IPS-NIHi11 (cell line): ENCODE measurements around the gene SLC35F6.
"Not testable (repeated sequence)": the region's sequence is repeated elsewhere in the genome, so short reads cannot be mapped to it uniquely, and the experiment has no call there.

Source experiments
- DNase-seq: peaks from one replicate; pipeline ENCODE4 v3.0.0; 2012; ENCODE audit warnings: mixed read lengths, low spot score

The SLC35F6 gene

DNA sequence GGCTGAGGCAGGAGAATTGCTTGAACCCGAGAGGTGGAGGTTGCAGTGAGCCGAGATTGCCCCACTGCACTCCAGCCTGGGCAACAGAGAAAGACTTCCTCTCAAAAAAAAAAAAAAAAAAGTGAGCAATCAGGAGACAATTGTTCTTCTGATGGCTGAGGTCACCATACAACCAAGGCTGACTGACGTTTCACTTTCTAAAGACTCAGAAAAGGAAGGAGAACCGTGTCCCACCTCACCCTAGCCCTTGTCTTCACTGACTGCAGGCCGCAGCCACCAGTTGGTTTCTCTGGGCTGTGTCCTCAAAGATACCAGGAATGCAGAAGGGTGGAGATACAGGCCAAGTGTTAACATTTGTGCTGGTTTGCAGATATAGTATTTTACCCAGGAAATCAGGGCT lies 7.7 kb upstream of the SLC35F6 start:
- no peak for DNase-seq

- no peak for DNase-seq
Measured at GRCh38 chr2:26757873-26758789, 6.0 kb upstream of the SLC35F6 start.

- no peak for DNase-seq
Measured at GRCh38 chr2:26758790-26759321, 5.2 kb upstream of the SLC35F6 start.

- DNase-seq = no peak
Measured at GRCh38 chr2:26759845-26760244, 4.2 kb upstream of the SLC35F6 start.

- not testable (repeated sequence) for DNase-seq
Measured at GRCh38 chr2:26760991-26761390, 3.1 kb upstream of the SLC35F6 start.

DNA sequence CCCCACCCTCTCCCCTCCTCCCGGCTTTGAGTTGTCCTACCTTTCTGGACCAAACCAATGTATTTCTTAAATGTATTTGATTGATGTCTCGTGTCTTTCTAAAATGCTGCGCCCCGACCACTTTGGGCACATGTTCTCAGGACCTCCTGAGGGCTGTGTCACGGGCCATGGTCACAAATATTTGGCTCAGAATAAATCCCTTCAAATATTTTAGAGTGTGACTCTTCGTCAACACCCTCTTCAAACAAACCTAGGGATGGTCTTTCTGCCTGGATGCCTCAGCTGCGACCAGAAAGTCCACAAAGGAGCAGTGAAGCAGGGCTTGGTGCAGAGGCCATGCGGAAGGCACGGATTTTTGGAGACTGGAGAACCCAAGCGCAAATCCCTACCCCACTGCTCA lies 1.1 kb upstream of the SLC35F6 start:
- DNase-seq = no peak

DNA sequence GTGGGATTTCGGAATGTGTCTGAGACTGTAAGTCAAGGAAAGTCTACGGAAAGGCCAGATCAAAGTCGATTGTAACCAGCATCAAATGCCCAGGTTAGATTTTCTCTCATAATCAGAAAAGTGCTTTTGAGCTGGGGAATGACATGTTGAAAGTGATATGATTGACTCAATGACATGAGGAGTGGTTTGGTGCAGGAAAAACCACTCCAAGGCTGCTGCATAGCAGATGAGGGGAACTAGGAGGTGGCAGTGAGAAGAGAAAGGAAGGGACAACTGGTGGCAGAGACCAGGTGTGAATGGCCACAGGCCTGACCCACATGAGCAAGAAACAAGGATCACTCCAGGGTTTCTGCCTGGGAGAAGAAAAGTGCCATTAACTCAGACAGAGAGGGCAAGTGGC lies 822 bp downstream of the SLC35F6 start:
- DNase-seq = no peak

DNA sequence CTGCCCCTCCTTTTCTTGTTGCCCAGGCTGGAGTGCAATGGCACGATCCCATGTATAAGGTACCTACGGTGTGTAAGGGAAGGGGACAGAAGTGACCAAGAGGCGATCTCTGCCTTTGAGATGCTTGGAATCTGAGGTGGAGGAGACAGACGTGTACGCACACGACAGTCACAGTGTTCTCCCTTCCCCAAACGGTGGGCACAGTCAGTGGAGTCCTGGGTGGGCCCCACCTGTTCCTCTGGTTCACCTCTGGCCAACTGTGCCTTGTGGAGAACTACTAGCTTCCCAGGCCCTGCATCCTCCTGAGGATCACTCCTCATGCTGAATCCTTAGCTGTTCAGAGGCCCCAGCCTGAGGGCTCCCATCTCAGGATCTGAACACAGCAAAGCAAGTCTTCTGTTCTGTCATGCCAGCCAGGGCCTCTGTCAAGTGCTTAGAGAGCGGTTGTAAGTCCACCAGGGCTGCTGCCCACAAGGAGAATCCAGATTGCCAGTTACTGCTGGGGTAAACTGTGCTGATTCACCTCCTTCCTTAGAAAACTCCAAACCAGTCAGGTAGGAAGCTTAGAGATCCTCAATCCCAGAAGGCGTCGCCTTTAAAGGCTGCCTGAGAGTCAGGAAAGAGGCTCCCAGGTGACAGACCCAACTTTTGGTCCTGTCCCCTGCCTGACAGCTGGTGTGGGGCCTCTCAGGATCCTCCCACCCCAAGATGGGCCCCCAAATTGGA lies 1.6 kb downstream of the SLC35F6 start:
- no peak for DNase-seq

- no peak for DNase-seq
Measured at GRCh38 chr2:26767129-26767528, 3.0 kb downstream of the SLC35F6 start.

DNA sequence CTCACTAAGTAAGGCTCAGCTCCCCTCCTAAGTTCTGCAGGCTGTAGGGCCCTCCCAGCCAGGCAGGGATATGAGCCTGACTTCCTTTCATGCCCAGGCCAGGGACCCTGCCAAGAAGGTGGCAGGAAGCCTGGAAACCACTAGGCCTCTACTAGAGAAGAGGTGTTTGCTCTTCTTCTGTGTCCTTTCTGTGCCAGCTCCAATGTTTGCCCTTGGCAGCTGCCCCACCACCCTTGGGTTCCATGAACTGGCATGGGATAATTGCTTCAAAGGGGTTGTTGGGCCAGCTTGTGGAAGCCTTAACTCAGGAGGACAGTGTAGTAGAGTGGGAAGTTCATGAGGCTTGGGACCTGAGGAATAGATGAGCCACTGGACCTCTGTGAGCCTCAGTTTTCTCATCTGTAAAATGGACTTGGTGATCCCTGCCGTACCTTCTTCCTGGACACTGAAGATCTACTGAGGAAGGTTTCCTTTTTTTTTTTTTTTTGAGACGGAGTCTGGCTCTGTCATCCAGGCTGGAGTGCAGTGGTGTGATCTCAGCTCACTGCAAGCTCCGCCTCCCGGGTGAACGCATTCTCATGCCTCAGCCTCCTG lies 3.9 kb downstream of the SLC35F6 start:
- no peak for DNase-seq

DNA sequence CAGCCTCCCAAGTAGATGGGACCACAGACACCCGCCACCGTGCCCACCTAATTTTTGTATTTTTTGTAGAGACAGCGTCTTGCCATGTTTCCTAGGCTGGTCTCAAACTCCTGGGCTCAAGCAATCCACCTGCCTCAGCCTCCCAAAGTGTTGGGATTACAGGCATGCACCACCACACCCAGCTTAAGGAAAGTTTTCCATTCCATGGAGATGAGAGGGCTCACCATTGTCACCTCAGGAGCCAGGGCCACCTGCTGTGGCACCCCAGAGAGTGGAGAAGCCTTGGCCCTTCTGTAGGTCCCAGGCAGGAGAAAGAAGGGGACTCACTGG lies 4.6 kb downstream of the SLC35F6 start:
- no peak for DNase-seq

- no peak for DNase-seq
Measured at GRCh38 chr2:26769089-26769761, 5.1 kb downstream of the SLC35F6 start.

- DNase-seq = no peak
Measured at GRCh38 chr2:26770986-26771586, 7.0 kb downstream of the SLC35F6 start.

DNA sequence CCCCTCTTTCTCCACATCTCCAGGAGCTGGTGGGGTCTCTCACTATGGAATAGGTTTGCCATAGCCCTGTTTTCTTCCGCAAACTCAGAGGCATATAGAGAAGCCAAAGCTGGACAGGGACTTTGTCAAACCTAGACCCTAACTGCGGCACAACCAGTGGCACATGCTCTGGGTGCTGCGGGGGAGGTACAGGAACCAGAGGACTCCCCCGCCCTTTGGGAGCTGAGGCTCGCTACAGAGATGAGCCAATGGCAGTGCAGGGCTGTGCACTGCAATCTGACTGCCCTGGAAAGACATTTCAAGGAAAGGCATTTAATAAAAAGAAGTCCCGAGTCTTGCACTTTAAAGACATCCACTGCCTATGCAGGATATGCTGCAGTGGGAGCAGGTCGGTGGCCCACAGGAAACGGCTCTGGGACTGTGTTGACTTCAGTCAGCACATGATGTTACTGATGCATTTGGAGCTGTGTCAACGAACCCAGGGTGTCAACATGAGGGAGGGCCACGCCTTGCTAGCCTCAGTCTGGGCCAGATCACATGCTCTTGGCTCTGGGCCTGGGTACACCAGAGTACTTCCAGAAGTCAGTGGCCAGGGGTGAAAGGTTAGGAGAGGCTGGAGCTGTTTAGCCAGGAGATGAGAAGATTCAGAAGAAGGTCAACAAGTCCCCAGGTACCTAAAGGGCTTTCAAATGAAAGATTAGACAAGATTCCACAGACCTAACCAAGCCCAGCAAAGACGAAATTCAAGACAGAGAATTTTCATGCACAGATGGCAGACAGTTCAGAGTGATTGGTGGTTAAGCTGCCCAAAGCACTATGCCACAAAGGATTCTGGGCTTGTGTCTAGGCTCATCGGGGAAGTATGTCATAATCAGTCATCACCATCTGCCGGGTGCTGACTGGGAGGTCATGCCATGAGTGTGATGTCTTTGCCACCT lies 8.2 kb downstream of the SLC35F6 start:
- no peak for DNase-seq

- no peak for DNase-seq
Measured at GRCh38 chr2:26776195-26776800, 12.2 kb downstream of the SLC35F6 start.

DNA sequence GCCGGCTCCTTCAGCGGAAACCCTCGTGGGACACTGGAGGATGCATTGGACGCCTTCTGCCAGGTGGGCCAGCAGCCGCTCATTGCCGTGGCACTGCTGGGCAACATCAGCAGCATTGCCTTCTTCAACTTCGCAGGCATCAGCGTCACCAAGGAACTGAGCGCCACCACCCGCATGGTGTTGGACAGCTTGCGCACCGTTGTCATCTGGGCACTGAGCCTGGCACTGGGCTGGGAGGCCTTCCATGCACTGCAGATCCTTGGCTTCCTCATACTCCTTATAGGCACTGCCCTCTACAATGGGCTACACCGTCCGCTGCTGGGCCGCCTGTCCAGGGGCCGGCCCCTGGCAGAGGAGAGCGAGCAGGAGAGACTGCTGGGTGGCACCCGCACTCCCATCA lies 14.0 kb downstream of the SLC35F6 start:
- no peak for DNase-seq

GRCh38 chr2:26778507-26778906 lies 14.4 kb downstream of the SLC35F6 start:
- DNase-seq = no peak

DNA sequence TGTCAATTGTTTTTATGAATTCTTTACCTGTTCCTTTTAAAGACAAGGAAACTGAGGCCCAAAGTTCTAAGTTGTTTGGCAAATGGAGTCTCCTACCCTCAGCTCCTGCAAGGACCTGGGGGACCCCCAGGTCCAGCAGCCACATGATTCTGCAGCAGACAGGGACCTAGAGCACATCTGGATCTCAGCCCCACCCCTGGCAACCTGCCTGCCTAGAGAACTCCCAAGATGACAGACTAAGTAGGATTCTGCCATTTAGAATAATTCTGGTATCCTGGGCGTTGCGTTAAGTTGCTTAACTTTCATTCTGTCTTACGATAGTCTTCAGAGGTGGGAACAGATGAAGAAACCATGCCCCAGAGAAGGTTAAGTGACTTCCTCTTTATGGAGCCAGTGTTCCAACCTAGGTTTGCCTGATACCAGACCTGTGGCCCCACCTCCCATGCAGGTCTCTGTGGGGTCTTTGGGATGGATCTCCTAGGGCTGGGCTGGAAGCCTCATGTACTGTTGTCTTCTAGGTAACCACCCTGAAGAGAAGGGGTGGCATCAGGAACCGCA lies 16.2 kb downstream of the SLC35F6 start:
- DNase-seq = no peak

GRCh38 chr2:26782876-26783704 lies 19.0 kb downstream of the SLC35F6 start:
- DNase-seq = no peak
